Neural crest cell (in vitro differentiated cells): ENCODE results near the gene LRMDA. TPM values are rescaled to one million over a fixed set of nuclear protein-coding genes. Genes with fewer than 3 reads are reported as not detected.

ENCODE experiments used
- DNase-seq: peaks from one replicate; pipeline ENCODE4 v3.0.0; 2021; ENCODE audit warnings: low read depth, mixed read lengths, low spot score
- H3K27ac Mint-ChIP-seq: one replicate; pipeline ENCODE4 v1.8.0; 2021; ENCODE audit warnings: mild to moderate bottlenecking, mixed read lengths; ENCODE audit not compliant: unreplicated experiment
- H3K27me3 Mint-ChIP-seq: 2 replicates; pipeline ENCODE4 v1.8.0; 2021; ENCODE audit warnings: low read depth, mild to moderate bottlenecking, mixed read lengths
- H3K36me3 Mint-ChIP-seq: 2 replicates; pipeline ENCODE4 v1.8.0; 2021; ENCODE audit warnings: low read depth, mild to moderate bottlenecking, mixed read lengths
- H3K4me1 Mint-ChIP-seq: 2 replicates; pipeline ENCODE4 v1.8.0; 2021; ENCODE audit warnings: mixed read lengths
- H3K4me3 Mint-ChIP-seq: one replicate; pipeline ENCODE4 v1.8.0; 2021; ENCODE audit warnings: mild to moderate bottlenecking, mixed read lengths
- H3K9me3 Mint-ChIP-seq: 2 replicates; pipeline ENCODE4 v1.8.0; 2021; ENCODE audit warnings: mixed read lengths
- total RNA-seq: library from RNA; stranded (reverse); gene quantifications from 2 replicates; pipeline ENCODE4 v1.2.1, GENCODE V29; 2021
- TF ChIP-seq, protein P1 (sequence below): fragments of 200-600 bp; sonication (generic); conservative IDR thresholded peaks from 2 replicates; pipeline ENCODE4 v1.5.0; 2021; ENCODE audit warnings: antibody characterized with exemption, mild to moderate bottlenecking

The LRMDA gene
- total RNA-seq, 1 donor from 2014 or later, result 3.1 TPM

DNA sequence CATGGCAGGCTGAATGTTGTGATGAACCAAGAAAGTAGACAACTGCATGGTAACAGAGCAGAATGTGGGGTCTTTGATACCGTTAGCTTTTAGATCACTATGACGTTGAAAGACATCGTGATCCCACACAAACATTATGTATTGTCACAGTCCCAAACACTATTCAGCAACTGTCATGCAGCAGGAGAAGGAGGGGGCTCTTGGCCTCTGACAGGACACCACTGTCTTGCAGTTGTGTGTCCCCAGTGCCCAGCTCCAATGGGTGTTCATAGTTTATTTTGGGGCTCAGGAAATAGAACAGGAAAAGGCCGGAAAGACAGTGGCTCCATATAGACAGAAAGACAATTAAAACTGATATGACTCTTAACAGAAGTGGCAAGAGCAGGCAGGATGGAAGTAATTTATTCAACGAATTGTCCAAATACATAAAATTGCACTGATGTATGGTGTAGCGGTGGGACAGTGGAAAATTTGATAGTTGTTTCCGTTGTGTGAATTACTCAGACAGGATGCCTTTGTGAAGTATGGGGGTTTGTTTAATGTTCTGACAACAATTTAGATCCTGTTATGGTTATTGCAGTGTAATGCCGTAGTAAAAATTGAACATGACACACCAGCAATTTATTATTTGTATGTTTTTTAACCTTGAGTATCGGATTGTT lies 292.0 kb downstream of the LRMDA start:
- TF ChIP-seq, protein P1, sequence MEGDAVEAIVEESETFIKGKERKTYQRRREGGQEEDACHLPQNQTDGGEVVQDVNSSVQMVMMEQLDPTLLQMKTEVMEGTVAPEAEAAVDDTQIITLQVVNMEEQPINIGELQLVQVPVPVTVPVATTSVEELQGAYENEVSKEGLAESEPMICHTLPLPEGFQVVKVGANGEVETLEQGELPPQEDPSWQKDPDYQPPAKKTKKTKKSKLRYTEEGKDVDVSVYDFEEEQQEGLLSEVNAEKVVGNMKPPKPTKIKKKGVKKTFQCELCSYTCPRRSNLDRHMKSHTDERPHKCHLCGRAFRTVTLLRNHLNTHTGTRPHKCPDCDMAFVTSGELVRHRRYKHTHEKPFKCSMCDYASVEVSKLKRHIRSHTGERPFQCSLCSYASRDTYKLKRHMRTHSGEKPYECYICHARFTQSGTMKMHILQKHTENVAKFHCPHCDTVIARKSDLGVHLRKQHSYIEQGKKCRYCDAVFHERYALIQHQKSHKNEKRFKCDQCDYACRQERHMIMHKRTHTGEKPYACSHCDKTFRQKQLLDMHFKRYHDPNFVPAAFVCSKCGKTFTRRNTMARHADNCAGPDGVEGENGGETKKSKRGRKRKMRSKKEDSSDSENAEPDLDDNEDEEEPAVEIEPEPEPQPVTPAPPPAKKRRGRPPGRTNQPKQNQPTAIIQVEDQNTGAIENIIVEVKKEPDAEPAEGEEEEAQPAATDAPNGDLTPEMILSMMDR, result no peak
- Mint-ChIP-seq H3K27me3 (no peaks in the 10 kb centered on the region), H3K4me1 (no peaks in the 10 kb centered on the region), H3K36me3 (no peaks in the 10 kb centered on the region), H3K27ac (no peak overlapping the region), H3K4me3 (no peak overlapping the region), H3K9me3 (no peaks in the 10 kb centered on the region)
- no peak for DNase-seq

DNA sequence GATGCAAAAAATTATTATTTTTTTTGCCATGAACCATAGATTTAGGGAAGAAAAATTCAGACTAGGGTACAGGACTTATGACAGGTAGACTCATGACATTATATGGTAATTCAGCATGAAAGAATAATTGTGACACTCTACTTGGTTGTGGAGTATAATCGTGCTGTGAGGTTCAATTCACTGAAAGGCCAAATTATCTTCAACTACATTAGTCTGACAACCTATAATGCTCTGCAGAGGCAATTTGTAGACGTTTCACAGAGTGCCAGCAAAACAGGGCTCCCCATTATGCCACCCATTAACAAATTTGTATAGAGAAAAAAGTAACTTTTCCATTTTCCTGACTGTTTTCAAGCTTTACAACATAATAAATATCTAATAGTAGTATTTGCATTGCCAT lies 292.6 kb downstream of the LRMDA start:
- Mint-ChIP-seq H3K27me3 (no peaks in the 10 kb centered on the region), H3K4me3 (no peak overlapping the region), H3K4me1 (no peaks in the 10 kb centered on the region), H3K36me3 (no peaks in the 10 kb centered on the region), H3K9me3 (no peaks in the 10 kb centered on the region), H3K27ac (no peak overlapping the region)
- no peak for DNase-seq
- TF ChIP-seq, protein P1, result no peak

DNA sequence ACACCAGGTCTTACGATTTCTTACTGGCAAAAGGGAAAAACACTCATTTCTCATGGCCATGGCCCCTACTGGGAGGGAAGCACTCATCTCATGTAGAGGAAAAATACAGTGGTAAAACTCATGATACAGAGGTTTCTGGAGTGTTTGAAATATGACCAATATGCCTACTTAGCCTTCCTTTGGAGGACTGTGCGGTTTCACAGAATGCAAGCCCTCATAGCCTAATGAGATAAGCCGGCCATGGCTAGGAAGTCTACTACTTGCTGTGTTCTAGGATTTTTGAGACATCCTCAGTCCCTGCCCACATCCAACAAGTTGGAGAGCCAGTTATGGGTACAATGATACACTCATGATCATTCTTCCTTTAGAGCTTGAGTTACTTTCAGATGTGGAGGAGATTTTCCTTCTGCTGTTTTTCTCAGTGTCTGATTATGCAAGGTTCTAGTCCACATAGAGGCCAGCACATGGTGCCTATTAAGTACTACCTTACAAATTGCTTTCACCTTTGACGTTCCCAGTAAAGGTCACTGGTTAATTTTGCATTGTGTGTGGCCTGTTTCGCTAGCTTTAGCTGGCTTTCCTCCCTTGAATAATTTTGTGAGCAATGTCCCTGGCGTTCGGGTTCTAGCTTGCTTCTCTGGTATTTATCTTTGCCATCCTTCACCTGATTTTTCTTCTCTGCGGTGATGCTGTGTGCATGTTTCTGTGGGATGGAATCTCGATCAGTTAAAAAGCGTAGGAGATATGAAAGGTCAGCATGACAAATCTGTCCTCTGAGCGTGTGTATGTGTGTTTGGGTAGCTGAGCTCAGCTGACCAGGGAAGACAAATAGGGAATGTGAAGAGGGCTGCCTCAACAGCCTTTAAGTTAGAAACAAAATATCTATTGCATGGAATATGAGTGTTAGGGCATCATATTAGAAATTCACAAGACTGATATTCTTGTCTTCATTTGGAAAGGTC lies 295.4 kb downstream of the LRMDA start:
- Mint-ChIP-seq H3K4me3 (no peak overlapping the region), H3K4me1 (no peaks in the 10 kb centered on the region), H3K9me3 (no peaks in the 10 kb centered on the region), H3K27me3 (no peaks in the 10 kb centered on the region), H3K36me3 (no peaks in the 10 kb centered on the region), H3K27ac (no peak overlapping the region)
- TF ChIP-seq, protein P1, result no peak
- no peak for DNase-seq

DNA sequence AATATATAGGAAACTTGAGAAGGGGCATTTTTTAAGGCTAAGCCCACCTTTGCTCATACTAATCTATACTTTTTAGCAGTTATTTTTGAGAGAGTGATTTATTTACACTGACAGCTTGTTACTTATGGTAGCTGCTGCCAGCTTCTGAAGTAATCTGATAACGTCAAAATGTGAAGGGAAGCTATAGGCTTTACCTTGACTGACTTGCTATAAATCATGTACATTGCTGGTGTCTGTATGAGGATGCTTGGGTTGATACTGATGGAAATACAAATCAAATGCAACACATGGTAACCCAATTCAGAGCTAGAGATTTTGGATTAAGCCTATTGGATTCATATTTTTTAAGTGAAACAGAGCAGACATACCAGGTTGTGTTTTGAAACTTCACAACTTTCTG lies 299.4 kb downstream of the LRMDA start:
- H3K4me3 Mint-ChIP-seq, result no peak overlapping the region
- H3K9me3 Mint-ChIP-seq, result peaks cover 2% of the 10 kb centered on the region
- no peak overlapping the region for H3K27ac Mint-ChIP-seq
- H3K36me3 Mint-ChIP-seq, result no peaks in the 10 kb centered on the region
- TF ChIP-seq, protein P1, result no peak
- no peaks in the 10 kb centered on the region for H3K4me1 Mint-ChIP-seq
- H3K27me3 Mint-ChIP-seq, result no peaks in the 10 kb centered on the region
- no peak for DNase-seq

DNA sequence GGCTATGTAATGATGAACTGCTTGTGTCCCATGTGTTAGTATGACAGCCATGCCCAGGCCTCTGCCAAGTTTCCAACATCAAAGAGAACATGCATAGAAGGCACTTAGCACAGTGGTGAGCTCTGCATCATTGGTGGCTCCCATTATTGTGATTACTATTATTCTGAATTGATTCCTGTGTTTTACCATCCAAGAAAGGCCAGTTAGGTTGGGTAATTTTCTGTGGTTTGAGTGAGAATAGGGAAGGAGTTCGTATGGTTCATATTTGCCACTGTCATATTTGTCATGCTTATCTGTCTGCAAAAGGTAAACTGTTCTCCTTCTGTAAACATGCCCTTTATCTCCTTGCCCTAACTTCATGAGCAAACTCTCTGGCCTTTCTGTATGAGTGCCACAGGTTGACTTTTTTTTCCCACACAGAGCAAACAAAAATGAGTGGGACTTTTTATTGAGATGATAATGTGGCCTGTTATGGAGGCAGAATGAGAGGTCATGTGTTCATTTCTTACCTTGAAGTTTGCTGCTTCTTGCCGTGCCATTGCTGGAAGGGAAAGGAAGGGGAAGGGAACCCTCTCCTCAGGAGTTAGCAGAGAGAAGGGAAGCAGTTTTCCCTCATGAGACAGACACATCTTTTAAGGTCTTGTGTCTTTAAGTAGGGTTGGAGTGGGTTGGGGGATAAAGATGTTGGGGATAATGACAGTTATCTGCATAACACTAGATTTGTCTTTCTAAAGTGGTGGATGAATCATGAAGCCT lies 301.9 kb downstream of the LRMDA start:
- Mint-ChIP-seq H3K36me3 (no peaks in the 10 kb centered on the region), H3K4me1 (no peaks in the 10 kb centered on the region), H3K27me3 (no peaks in the 10 kb centered on the region), H3K4me3 (no peak overlapping the region), H3K9me3 (peaks cover 2% of the 10 kb centered on the region), H3K27ac (no peak overlapping the region)
- TF ChIP-seq, protein P1, result no peak
- no peak for DNase-seq
